ENCODE data around the gene PCDHGA2. TPM values are rescaled to one million over a fixed set of nuclear protein-coding genes. Genes with fewer than 3 reads are reported as not detected.

The PCDHGA2 gene
- total and polyA plus RNA-seq, 9 of the 15 experiments (the other 6 are each of a cell fraction or from before 2014, with no cell fraction given), result 0.07 to 0.27 (median 0.15) TPM; not detected in 2

GRCh38 chr5:141303756-141304155 is 34.8 kb upstream of the PCDHGA2 start, which contains the start of gene SLC25A2:
Gene SLC25A2, minus strand, starts transcription at chr5:141304049. Its CDS starts 184 bp downstream, at chr5:141303865.
- WGBS (ENCODE audit: insufficient coverage, low coverage, missing lambda C conversion rate), result 60% methylated on average over 5 of the region's 36 CpGs
- Histone ChIP-seq H3K36me3 (ENCODE audit: control insufficient read depth, insufficient read depth, low read length) (no peaks in the 10 kb centered on the region), H3K9ac (ENCODE audit: insufficient read depth in 1 of 2, low read depth in 2 of 2, low read length in 2 of 2) (no peak within 1 kb of the TSS), H3K79me2 (ENCODE audit: control insufficient read depth, insufficient read depth, low read length) (no peaks in the 10 kb centered on the region), H3K27ac (ENCODE audit: extremely low read depth, low read depth, low read length) (no peak within 1 kb of the TSS), H3K9me3 (replicated peaks; ENCODE audit: control insufficient read depth, insufficient read depth, low read depth, low read length) (peaks cover 2% of the 10 kb centered on the region; the same call in 1 of the 2 replicates), H3K4me3 (no peak within 1 kb of the TSS), H3K27me3 (ENCODE audit: control insufficient read depth in 2 of 2, insufficient read depth in 2 of 2, low read length in 2 of 2) (no peaks in the 10 kb centered on the region), H2AFZ (ENCODE audit: low read depth, low read length) (no peak within 1 kb of the TSS), H3K4me2 (ENCODE audit: insufficient read depth, low read length) (no peak within 1 kb of the TSS), H4K20me1 (replicated peaks; ENCODE audit: control insufficient read depth, insufficient read depth, low read length) (no peaks in the 10 kb centered on the region), H3K4me1 (replicated peaks in 1 of 2; ENCODE audit: control insufficient read depth in 2 of 2, insufficient read depth in 2 of 2, low read length in 2 of 2) (no peaks in the 10 kb centered on the region; a peak in 1 of 5 replicates), H3K9me1 (ENCODE audit: control insufficient read depth, insufficient read depth, low read length) (no peaks in the 10 kb centered on the region)
- POLR2A ChIA-PET, result interaction anchor here (0.5 kb wide), 1 partner anchor 749 kb away, joined by 3 read pairs; no protein-coding TSS in a partner anchor
- FAIRE-seq (no peak), ATAC-seq (no peak), DNase-seq (ENCODE audit: extremely low read depth in 1 of 4, low spot score in 3 of 4) (no peak)
- no TSS peak for BruUV-seq (replicated peaks)
- in situ Hi-C loops (cut with MboI), result no loop called here
- TF ChIP-seq IRF9 (tag; IDR thresholded peaks at IDR 0.05) (no peak), MCM2 (IDR thresholded peaks at IDR 0.05; ENCODE audit: low read depth) (no peak), CBX8 (IDR thresholded peaks at IDR 0.05; ENCODE audit: borderline replicate concordance, extremely low read depth, low read depth, low read length, poor library complexity, severe bottlenecking) (no peak), ADNP (tag; IDR thresholded peaks at IDR 0.05) (no peak), ZSCAN29 (IDR thresholded peaks at IDR 0.05) (no peak), MAFF (IDR thresholded peaks at IDR 0.05; ENCODE audit: low read length) (no peak), BRCA1 (IDR thresholded peaks at IDR 0.05) (no peak), BRCA1 (CRISPR knock-in tag; IDR thresholded peaks at IDR 0.05) (no peak), ZNF592 (IDR thresholded peaks at IDR 0.05) (no peak), ZNF184 (CRISPR knock-in tag; IDR thresholded peaks at IDR 0.05) (no peak)
- CTCF ChIA-PET (ENCODE audit: low intra/inter-chr PET ratio), result no interaction called here
- intact Hi-C loops (cut with micrococcal nuclease), result no loop called here
